Vagina (tissue), 2 donors: ENCODE results near the gene ADAMTS16. TPM values are rescaled to one million over a fixed set of nuclear protein-coding genes. Genes with fewer than 3 reads are reported as not detected.

Source experiments
- DNase-seq, 2 donors: peaks; one replicate each; pipeline ENCODE4 v3.0.0-alpha.2; 2017; ENCODE audit errors: extremely low spot score in 2 of 2
- H3K27ac ChIP-seq: fragments of 200-600 bp; sonication (generic); one replicate; pipeline ENCODE4 v1.5.1; 2019
- H3K27me3 ChIP-seq: fragments of 200-600 bp; sonication (generic); one replicate; pipeline ENCODE4 v1.5.1; 2019
- H3K36me3 ChIP-seq, 2 donors: fragments of 200-600 bp; sonication (generic); one replicate each; pipeline ENCODE4 v1.5.1; 2017 to 2019
- H3K4me1 ChIP-seq: fragments of 200-600 bp; sonication (generic); one replicate; pipeline ENCODE4 v1.5.1; 2019
- H3K4me3 ChIP-seq, 2 donors: fragments of 200-600 bp; sonication (generic); 1 replicate in 1 of 2; 2 replicates in 1 of 2; pipeline ENCODE4 v1.5.1; 2016 to 2019
- H3K9me3 ChIP-seq: fragments of 200-600 bp; sonication (generic); one replicate; pipeline ENCODE4 v1.5.1; 2019
- CTCF ChIP-seq, 3 experiments: fragments of 450-650 bp in 2 of 3; fragments of 200-600 bp in 1 of 3; sonication (generic) in 1 of 3; IDR thresholded peaks; one replicate each; pipeline ENCODE4 v1.5.1; 2017 to 2019; ENCODE audit warnings: antibody characterized with exemption in 3 of 3, mild to moderate bottlenecking in 2 of 3, moderate library complexity in 2 of 3
- POLR2A ChIP-seq, 2 donors: fragments of 450-650 bp; IDR thresholded peaks; one replicate each; pipeline ENCODE4 v1.6.1; 2017; ENCODE audit warnings: antibody characterized with exemption in 2 of 2, mild to moderate bottlenecking in 2 of 2, moderate library complexity in 2 of 2
- POLR2AphosphoS5 ChIP-seq, 2 donors: sonication (generic); formaldehyde crosslinking; IDR thresholded peaks; one replicate each; pipeline ENCODE4 v1.9.0; 2017; ENCODE audit warnings: antibody characterized with exemption in 2 of 2, mild to moderate bottlenecking in 2 of 2, low read depth in 1 of 2; ENCODE audit not compliant: insufficient read depth in 1 of 2
- intact Hi-C: fragments of 100-400 bp; cut with DNase I; formaldehyde crosslinking; loops from one replicate; pipeline ENCODE4 v1.15.1; 2023
- total RNA-seq: library from RNA; depleted of rRNA; stranded (reverse); fragments of >200 nt; gene quantifications from one replicate; pipeline ENCODE4 v1.2.3, GENCODE V29; 2016

ADAMTS16 gene
- total RNA-seq, 1 donor from 2014 or later = 0.49 TPM

- no peak for DNase-seq
- no peaks in the 10 kb centered on the region for H3K36me3 ChIP-seq
- no peak for TF ChIP-seq CTCF (IDR thresholded peaks at IDR 0.05)
- no peak for TF ChIP-seq POLR2A (IDR thresholded peaks at IDR 0.05)
- no peak for TF ChIP-seq POLR2AphosphoS5 (IDR thresholded peaks at IDR 0.05; ENCODE audit: insufficient read depth in 1 of 2, low read depth in 1 of 2)
- H3K9me3 ChIP-seq = no peaks in the 10 kb centered on the region
- intact Hi-C loops = no loop called here
- no peak overlapping the region for H3K4me3 ChIP-seq
- peaks cover 11% of the 10 kb centered on the region for H3K4me1 ChIP-seq
- H3K27me3 ChIP-seq = no peaks in the 10 kb centered on the region
- no peak overlapping the region for H3K27ac ChIP-seq
Measured at GRCh38 chr5:5335107-5335506, 195.0 kb downstream of the ADAMTS16 start.

- Histone ChIP-seq H3K36me3 (no peaks in the 10 kb centered on the region), H3K27me3 (no peaks in the 10 kb centered on the region), H3K27ac (no peak overlapping the region), H3K4me1 (peaks cover 13% of the 10 kb centered on the region), H3K4me3 (no peak overlapping the region), H3K9me3 (no peaks in the 10 kb centered on the region)
- TF ChIP-seq POLR2A (IDR thresholded peaks at IDR 0.05) (no peak), CTCF (IDR thresholded peaks at IDR 0.05) (no peak), POLR2AphosphoS5 (IDR thresholded peaks at IDR 0.05; ENCODE audit: insufficient read depth in 1 of 2, low read depth in 1 of 2) (no peak)
- intact Hi-C loops = no loop called here
- DNase-seq = no peak
Measured at GRCh38 chr5:5335700-5336264, 195.7 kb downstream of the ADAMTS16 start.

GRCh38 chr5:5339257-5339656, 199.1 kb downstream of the ADAMTS16 start:
- intact Hi-C loops = no loop called here
- Histone ChIP-seq H3K4me3 (no peak overlapping the region), H3K36me3 (no peaks in the 10 kb centered on the region), H3K9me3 (no peaks in the 10 kb centered on the region), H3K27ac (no peak overlapping the region), H3K27me3 (no peaks in the 10 kb centered on the region), H3K4me1 (peaks cover 13% of the 10 kb centered on the region)
- TF ChIP-seq CTCF (IDR thresholded peaks at IDR 0.05) (no peak), POLR2AphosphoS5 (IDR thresholded peaks at IDR 0.05; ENCODE audit: insufficient read depth in 1 of 2, low read depth in 1 of 2) (no peak), POLR2A (IDR thresholded peaks at IDR 0.05) (no peak)
- no peak for DNase-seq

GRCh38 chr5:5340206-5340729, 200.1 kb downstream of the ADAMTS16 start:
- Histone ChIP-seq H3K27me3 (no peaks in the 10 kb centered on the region), H3K27ac (peak overlapping the region; percentile 69), H3K4me3 (no peak overlapping the region), H3K4me1 (peaks cover 12% of the 10 kb centered on the region), H3K36me3 (no peaks in the 10 kb centered on the region), H3K9me3 (no peaks in the 10 kb centered on the region)
- intact Hi-C loops = no loop called here
- peak in 1 of 2 donors; percentile 94 for DNase-seq
- TF ChIP-seq CTCF (IDR thresholded peaks at IDR 0.05) = peak in 1 of 3 experiments; percentile 26
- TF ChIP-seq POLR2A (IDR thresholded peaks at IDR 0.05) = no peak
- TF ChIP-seq POLR2AphosphoS5 (IDR thresholded peaks at IDR 0.05; ENCODE audit: insufficient read depth in 1 of 2, low read depth in 1 of 2) = peak; percentile 70

- Histone ChIP-seq H3K4me1 (peaks cover 7% of the 10 kb centered on the region), H3K36me3 (no peaks in the 10 kb centered on the region), H3K9me3 (no peaks in the 10 kb centered on the region), H3K27me3 (no peaks in the 10 kb centered on the region), H3K27ac (peak overlapping the region; percentile 69), H3K4me3 (no peak overlapping the region)
- TF ChIP-seq CTCF (IDR thresholded peaks at IDR 0.05) (no peak), POLR2A (IDR thresholded peaks at IDR 0.05) (no peak), POLR2AphosphoS5 (IDR thresholded peaks at IDR 0.05; ENCODE audit: insufficient read depth in 1 of 2, low read depth in 1 of 2) (no peak)
- DNase-seq = no peak
- intact Hi-C loops = no loop called here
Measured at GRCh38 chr5:5341531-5342292, 201.6 kb downstream of the ADAMTS16 start.
